HG03135 (cell line): ENCODE data around the gene SPATA16.
"Not testable (repeated sequence)": the region's sequence is repeated elsewhere in the genome, so short reads cannot be mapped to it uniquely, and the experiment has no call there.

Experiments
- ATAC-seq: cut with Tn5 transposase; IDR thresholded peaks from one replicate; pipeline ENCODE4 v1.9.1; 2021; ENCODE audit warnings: mild to moderate bottlenecking, moderate library complexity; ENCODE audit not compliant: unreplicated experiment

Gene SPATA16

GRCh38 chr3:173065543-173065981 is 75.5 kb downstream of the SPATA16 start:
- no peak for ATAC-seq

- no peak for ATAC-seq
Observed at GRCh38 chr3:173064631-173065030, 76.4 kb downstream of the SPATA16 start.

- ATAC-seq, result no peak
Observed at GRCh38 chr3:173058229-173058628, 82.8 kb downstream of the SPATA16 start.

- ATAC-seq, result no peak
Observed at GRCh38 chr3:173055228-173055933, 85.7 kb downstream of the SPATA16 start.

- no peak for ATAC-seq
Observed at GRCh38 chr3:173049360-173049759, 91.7 kb downstream of the SPATA16 start.

GRCh38 chr3:173045770-173046382 is 95.2 kb downstream of the SPATA16 start:
- no peak for ATAC-seq

GRCh38 chr3:173044998-173045397 is 96.0 kb downstream of the SPATA16 start:
- ATAC-seq, result no peak

GRCh38 chr3:173043757-173044156 is 97.3 kb downstream of the SPATA16 start:
- ATAC-seq, result no peak

- ATAC-seq, result no peak
Observed at GRCh38 chr3:173038484-173038871, 102.6 kb downstream of the SPATA16 start.

GRCh38 chr3:173037840-173038483 is 103.1 kb downstream of the SPATA16 start:
- no peak for ATAC-seq

GRCh38 chr3:173030273-173030672 is 110.8 kb downstream of the SPATA16 start:
- ATAC-seq, result no peak

GRCh38 chr3:173028351-173028750 is 112.7 kb downstream of the SPATA16 start:
- no peak for ATAC-seq

GRCh38 chr3:173027429-173027828 is 113.6 kb downstream of the SPATA16 start:
- ATAC-seq, result no peak

- no peak for ATAC-seq
Observed at GRCh38 chr3:173025941-173026340, 115.1 kb downstream of the SPATA16 start.

- ATAC-seq, result no peak
Observed at GRCh38 chr3:173021547-173022185, 119.4 kb downstream of the SPATA16 start.

- ATAC-seq, result not testable (repeated sequence)
Observed at GRCh38 chr3:173020128-173020527, 120.9 kb downstream of the SPATA16 start.

GRCh38 chr3:173019378-173019777 is 121.7 kb downstream of the SPATA16 start:
- ATAC-seq, result no peak

GRCh38 chr3:173018758-173019157 is 122.3 kb downstream of the SPATA16 start:
- ATAC-seq, result no peak

- no peak for ATAC-seq
Observed at GRCh38 chr3:173013219-173013832, 127.7 kb downstream of the SPATA16 start.

GRCh38 chr3:173009410-173009809 is 131.6 kb downstream of the SPATA16 start:
- ATAC-seq, result no peak

GRCh38 chr3:173008978-173009377 is 132.1 kb downstream of the SPATA16 start:
- no peak for ATAC-seq
